Measurements from ENCODE around the gene PHLDA2. TPM values are rescaled to one million over a fixed set of nuclear protein-coding genes. Genes with fewer than 3 reads are reported as not detected.

The PHLDA2 gene
- total RNA-seq, 1 donor from 2014 or later = 4.1 TPM

- intact Hi-C loops (cut with micrococcal nuclease) = loop anchor here (2.0 kb wide), 2 partner anchors 37 to 59 kb away; no protein-coding TSS in a partner anchor
These were observed 907 bp upstream of the PHLDA2 start for GRCh38 chr11:2929950-2930703.

GRCh38 chr11:2929531-2929949 lies 320 bp upstream of the PHLDA2 start:
- intact Hi-C loops (cut with micrococcal nuclease) = loop anchor here (2.0 kb wide), 1 partner anchor 59 kb away; no protein-coding TSS in a partner anchor

- intact Hi-C loops (cut with micrococcal nuclease) = loop anchor here (2.0 kb wide), 1 partner anchor 61 kb away; no protein-coding TSS in a partner anchor
These were observed 1.2 kb downstream of the PHLDA2 start for GRCh38 chr11:2927851-2928604.

- intact Hi-C loops (cut with micrococcal nuclease) = no loop called here
These were observed 2.0 kb downstream of the PHLDA2 start for GRCh38 chr11:2927121-2927800.

- intact Hi-C loops (cut with micrococcal nuclease) = no loop called here
These were observed 2.6 kb downstream of the PHLDA2 start for GRCh38 chr11:2926611-2927051.

- intact Hi-C loops (cut with micrococcal nuclease) = no loop called here
These were observed 4.2 kb downstream of the PHLDA2 start for GRCh38 chr11:2924821-2925675.

- intact Hi-C loops (cut with micrococcal nuclease) = no loop called here
These were observed 4.8 kb downstream of the PHLDA2 start for GRCh38 chr11:2924381-2924780.

GRCh38 chr11:2923446-2924375 lies 5.5 kb downstream of the PHLDA2 start:
- intact Hi-C loops (cut with micrococcal nuclease) = no loop called here

GRCh38 chr11:2922655-2923054 lies 6.6 kb downstream of the PHLDA2 start:
- intact Hi-C loops (cut with micrococcal nuclease) = no loop called here

- intact Hi-C loops (cut with micrococcal nuclease) = no loop called here
These were observed 7.3 kb downstream of the PHLDA2 start for GRCh38 chr11:2921742-2922493.

- intact Hi-C loops (cut with micrococcal nuclease) = no loop called here
These were observed 8.0 kb downstream of the PHLDA2 start for GRCh38 chr11:2921261-2921660.

- intact Hi-C loops (cut with micrococcal nuclease) = no loop called here
These were observed 8.9 kb downstream of the PHLDA2 start for GRCh38 chr11:2920343-2920742.

GRCh38 chr11:2919837-2920236 lies 9.4 kb downstream of the PHLDA2 start:
- intact Hi-C loops (cut with micrococcal nuclease) = no loop called here

GRCh38 chr11:2919188-2919587 lies 10.0 kb downstream of the PHLDA2 start:
- intact Hi-C loops (cut with micrococcal nuclease) = no loop called here

GRCh38 chr11:2917842-2918490 lies 11.3 kb downstream of the PHLDA2 start:
- intact Hi-C loops (cut with micrococcal nuclease) = no loop called here

- intact Hi-C loops (cut with micrococcal nuclease) = no loop called here
These were observed 12.2 kb downstream of the PHLDA2 start for GRCh38 chr11:2916892-2917645.

- intact Hi-C loops (cut with micrococcal nuclease) = no loop called here
These were observed 12.9 kb downstream of the PHLDA2 start for GRCh38 chr11:2916114-2916891.
